Liver (tissue), 9 donors: ENCODE results near the gene APOE. TPM values are rescaled to one million over a fixed set of nuclear protein-coding genes. Genes with fewer than 3 reads are reported as not detected.
A peak's percentile ranks its signal among the peaks of the same experiment; 100 is the strongest.

ENCODE experiments used
- DNase-seq: peaks from one replicate; pipeline ENCODE4 v3.0.0-alpha.2; 2017; ENCODE audit warnings: low spot score
- H3K27ac ChIP-seq, 2 donors: one replicate each; pipeline ENCODE4 v1.7.0; 2013; ENCODE audit warnings: inconsistent platforms in 2 of 2, low read length in 2 of 2, control low read depth in 1 of 2, low read depth in 1 of 2, mild to moderate bottlenecking in 1 of 2
- H3K27me3 ChIP-seq, 4 donors: one replicate each; pipeline versions ENCODE4 v1.6.1 to v1.7.0; 2013; ENCODE audit warnings: low read length in 3 of 4, inconsistent platforms in 1 of 4, mild to moderate bottlenecking in 1 of 4, moderate library complexity in 1 of 4; ENCODE audit not compliant: control insufficient read depth in 4 of 4, insufficient read depth in 4 of 4
- H3K36me3 ChIP-seq, 4 donors: one replicate each; pipeline versions ENCODE4 v1.6.1 to v1.7.0; 2013; ENCODE audit warnings: low read length in 3 of 4, mild to moderate bottlenecking in 3 of 4, low read depth in 1 of 4, moderate library complexity in 1 of 4; ENCODE audit not compliant: control insufficient read depth in 4 of 4, insufficient read depth in 3 of 4
- H3K4me1 ChIP-seq, 4 donors: one replicate each; pipeline versions ENCODE4 v1.6.1 to v1.7.0; 2013; ENCODE audit warnings: low read length in 3 of 4, mild to moderate bottlenecking in 3 of 4, moderate library complexity in 1 of 4; ENCODE audit not compliant: control insufficient read depth in 4 of 4, insufficient read depth in 4 of 4
- H3K4me3 ChIP-seq, 3 donors: one replicate each; pipeline versions ENCODE4 v1.6.1 to v1.7.0; 2013; ENCODE audit warnings: low read length in 3 of 3, control low read depth in 1 of 3, low read depth in 1 of 3, mild to moderate bottlenecking in 1 of 3
- H3K9ac ChIP-seq, 2 donors: one replicate each; pipeline ENCODE4 v1.7.0; 2013; ENCODE audit warnings: low read length in 2 of 2, mild to moderate bottlenecking in 2 of 2, moderate library complexity in 2 of 2, control low read depth in 1 of 2, low read depth in 1 of 2
- H3K9me3 ChIP-seq, 4 donors: one replicate each; pipeline versions ENCODE4 v1.6.1 to v1.7.0; 2013; ENCODE audit warnings: low read length in 3 of 4; ENCODE audit not compliant: control insufficient read depth in 4 of 4
- CTCF ChIP-seq: fragments of 150-350 bp; IDR thresholded peaks from 2 replicates; pipeline ENCODE4 v1.5.1; 2017; ENCODE audit warnings: improper control_type of control experiment, low read depth, low read length; ENCODE audit not compliant: missing input control
- EGR1 ChIP-seq, 2 donors: IDR thresholded peaks; 2 replicates each; pipeline ENCODE4 v1.6.1; 2016 to 2018; ENCODE audit warnings: antibody characterized with exemption in 2 of 2, low read depth in 2 of 2
- FOXA1 ChIP-seq: IDR thresholded peaks from 2 replicates; pipeline ENCODE4 v1.6.1; 2016; ENCODE audit warnings: antibody characterized with exemption
- FOXA2 ChIP-seq: IDR thresholded peaks from 2 replicates; pipeline ENCODE4 v1.6.1; 2016; ENCODE audit warnings: antibody characterized with exemption
- GABPA ChIP-seq, 2 donors: IDR thresholded peaks in 1 of 2; conservative IDR thresholded peaks in 1 of 2; 2 replicates each; pipeline ENCODE4 v1.6.1; 2016; ENCODE audit warnings: antibody characterized with exemption in 2 of 2, mild to moderate bottlenecking in 1 of 2, moderate library complexity in 1 of 2
- HNF4A ChIP-seq, 2 donors: conservative IDR thresholded peaks; 2 replicates each; pipeline ENCODE4 v1.6.1; 2016; ENCODE audit warnings: antibody characterized with exemption in 2 of 2, mild to moderate bottlenecking in 2 of 2
- HNF4G ChIP-seq: IDR thresholded peaks from 2 replicates; pipeline ENCODE4 v1.6.1; 2016; ENCODE audit warnings: antibody characterized with exemption
- JUND ChIP-seq, 2 donors: IDR thresholded peaks; 2 replicates each; pipeline ENCODE4 v1.6.1; 2016; ENCODE audit warnings: antibody characterized with exemption in 2 of 2
- NR2F2 ChIP-seq: IDR thresholded peaks from 2 replicates; pipeline ENCODE4 v1.6.1; 2016; ENCODE audit warnings: antibody characterized with exemption
- RAD21 ChIP-seq, 2 donors: IDR thresholded peaks; 2 replicates each; pipeline ENCODE4 v1.6.1; 2016; ENCODE audit warnings: antibody characterized with exemption in 2 of 2, mild to moderate bottlenecking in 2 of 2
- REST ChIP-seq: IDR thresholded peaks from 2 replicates; pipeline ENCODE4 v1.6.1; 2016; ENCODE audit warnings: antibody characterized with exemption, mild to moderate bottlenecking
- RXRA ChIP-seq, 2 donors: IDR thresholded peaks; 2 replicates each; pipeline ENCODE4 v1.6.1; 2017 to 2018; ENCODE audit warnings: antibody characterized with exemption in 2 of 2, mild to moderate bottlenecking in 1 of 2
- SP1 ChIP-seq: IDR thresholded peaks from 2 replicates; pipeline ENCODE4 v1.6.1; 2018; ENCODE audit warnings: antibody characterized with exemption, mild to moderate bottlenecking
- TAF1 ChIP-seq: conservative IDR thresholded peaks from 2 replicates; pipeline ENCODE4 v1.6.1; 2016; ENCODE audit warnings: antibody characterized with exemption, mild to moderate bottlenecking
- YY1 ChIP-seq: IDR thresholded peaks from 2 replicates; pipeline ENCODE4 v1.6.1; 2016; ENCODE audit warnings: antibody characterized with exemption, mild to moderate bottlenecking
- ZBTB33 ChIP-seq: IDR thresholded peaks from 2 replicates; pipeline ENCODE4 v1.6.1; 2016; ENCODE audit warnings: antibody characterized with exemption
- WGBS: extraction: QIAGEN DNeasy Blood & Tissue Kit; methylation state at CpG from one replicate; pipeline ENCODE4 v1.1.7; 2013; 5-methylcytosine and 5-hydroxymethylcytosine counted together
- polyA plus RNA-seq, 2 donors: library from polyadenylated mRNA; stranded (reverse) in 1 of 2; unstranded in 1 of 2; fragments of 200-250 nt in 1 of 2; fragments of >200 nt in 1 of 2; fragmentation: Nextera tagmentation in 1 of 2; extraction: Ambion mirVana in 1 of 2; gene quantifications; one replicate each; pipeline versions ENCODE4 v1.2.1 to v1.2.3, GENCODE V29; 2013 to 2015
- total RNA-seq, 2 donors: library from RNA; depleted of rRNA; stranded (reverse); fragments of >200 nt; gene quantifications; one replicate each; pipeline ENCODE4 v1.2.3, GENCODE V29; 2014
- TF ChIP-seq, protein P1 (sequence below): IDR thresholded peaks from 2 replicates; pipeline ENCODE4 v1.6.1; 2016; ENCODE audit warnings: antibody characterized with exemption
- TF ChIP-seq, protein P2 (sequence below): IDR thresholded peaks from 2 replicates; pipeline ENCODE4 v1.6.1; 2016; ENCODE audit warnings: antibody characterized with exemption
- donor health status: healthy.
- donor health status: healthy.
- donor health status: healthy.
- donor health status: healthy.
- donor health status: healthy.

The APOE gene
- total and polyA plus RNA-seq, 4 donors, result 1,884 to 5,263 (median 3,713) TPM

GRCh38 chr19:44954649-44955504 is 49.3 kb downstream of the APOE start, which contains the start of gene CLPTM1:
Gene CLPTM1, plus strand, starts transcription at chr19:44955380. Its CDS starts 16 bp downstream, at chr19:44955396.
- H3K27me3 ChIP-seq, result no peaks in the 10 kb centered on the region
- H3K36me3 ChIP-seq, result peaks cover 0 to 2% (median 0%) of the 10 kb centered on the region in 4 donors
- TF ChIP-seq REST (peak; percentile 80), FOXA2 (no peak), EGR1 (IDR thresholded peaks at IDR 0.05; ENCODE audit: low read depth in 2 of 2) (peak; percentile 28 to 56), HNF4G (no peak), HNF4A (conservative IDR thresholded peaks at IDR 0.05) (peak; percentile 45), TAF1 (no peak), SP1 (peak; percentile 85), RAD21 (IDR thresholded peaks at IDR 0.05) (peak in 1 of 2 donors; percentile 22), YY1 (peak; percentile 96), GABPA (IDR thresholded peaks at IDR 0.05 in 1 of 2, conservative IDR thresholded peaks at IDR 0.05 in 1 of 2) (peak; percentile 72 to 90), FOXA1 (no peak), CTCF (no peak), RXRA (IDR thresholded peaks at IDR 0.05) (peak; percentile 66 to 81), ZBTB33 (peak; percentile 98), JUND (IDR thresholded peaks at IDR 0.05) (peak in 1 of 2 donors; percentile 65), NR2F2 (peak; percentile 52)
- TF ChIP-seq, protein P1, sequence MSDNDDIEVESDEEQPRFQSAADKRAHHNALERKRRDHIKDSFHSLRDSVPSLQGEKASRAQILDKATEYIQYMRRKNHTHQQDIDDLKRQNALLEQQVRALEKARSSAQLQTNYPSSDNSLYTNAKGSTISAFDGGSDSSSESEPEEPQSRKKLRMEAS, result peak; percentile 90
- TF ChIP-seq, protein P2, sequence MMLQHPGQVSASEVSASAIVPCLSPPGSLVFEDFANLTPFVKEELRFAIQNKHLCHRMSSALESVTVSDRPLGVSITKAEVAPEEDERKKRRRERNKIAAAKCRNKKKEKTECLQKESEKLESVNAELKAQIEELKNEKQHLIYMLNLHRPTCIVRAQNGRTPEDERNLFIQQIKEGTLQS, result no peak
- H3K9ac ChIP-seq, result peak within 1 kb of the TSS; percentile 85 to 98
- under 1% methylated on average over 65 of the region's 65 CpGs for WGBS
- H3K27ac ChIP-seq, result peak within 1 kb of the TSS; percentile 88 to 98
- peaks cover 0 to 64% (median 56%) of the 10 kb centered on the region in 4 donors for H3K4me1 ChIP-seq
- DNase-seq, result peak; percentile 98
- H3K9me3 ChIP-seq, result no peaks in the 10 kb centered on the region
- peak within 1 kb of the TSS; percentile 96 to 99 (median 96) for H3K4me3 ChIP-seq
